Breast epithelium (tissue), 3 donors: Measurements from ENCODE around the gene ABHD16B.
A peak's percentile ranks its signal among the peaks of the same experiment; 100 is the strongest.

ENCODE experiments used
- POLR2AphosphoS5 ChIP-seq, 3 donors: sonication (generic); formaldehyde crosslinking; IDR thresholded peaks; one replicate each; pipeline ENCODE4 v1.6.1; 2017; ENCODE audit warnings: antibody characterized with exemption in 3 of 3
- TF ChIP-seq, protein P1 (sequence below), 3 donors: fragments of 450-650 bp; IDR thresholded peaks; one replicate each; pipeline ENCODE4 v1.5.1; 2016 to 2017; ENCODE audit warnings: antibody characterized with exemption in 3 of 3, mild to moderate bottlenecking in 3 of 3, moderate library complexity in 3 of 3

DNA sequence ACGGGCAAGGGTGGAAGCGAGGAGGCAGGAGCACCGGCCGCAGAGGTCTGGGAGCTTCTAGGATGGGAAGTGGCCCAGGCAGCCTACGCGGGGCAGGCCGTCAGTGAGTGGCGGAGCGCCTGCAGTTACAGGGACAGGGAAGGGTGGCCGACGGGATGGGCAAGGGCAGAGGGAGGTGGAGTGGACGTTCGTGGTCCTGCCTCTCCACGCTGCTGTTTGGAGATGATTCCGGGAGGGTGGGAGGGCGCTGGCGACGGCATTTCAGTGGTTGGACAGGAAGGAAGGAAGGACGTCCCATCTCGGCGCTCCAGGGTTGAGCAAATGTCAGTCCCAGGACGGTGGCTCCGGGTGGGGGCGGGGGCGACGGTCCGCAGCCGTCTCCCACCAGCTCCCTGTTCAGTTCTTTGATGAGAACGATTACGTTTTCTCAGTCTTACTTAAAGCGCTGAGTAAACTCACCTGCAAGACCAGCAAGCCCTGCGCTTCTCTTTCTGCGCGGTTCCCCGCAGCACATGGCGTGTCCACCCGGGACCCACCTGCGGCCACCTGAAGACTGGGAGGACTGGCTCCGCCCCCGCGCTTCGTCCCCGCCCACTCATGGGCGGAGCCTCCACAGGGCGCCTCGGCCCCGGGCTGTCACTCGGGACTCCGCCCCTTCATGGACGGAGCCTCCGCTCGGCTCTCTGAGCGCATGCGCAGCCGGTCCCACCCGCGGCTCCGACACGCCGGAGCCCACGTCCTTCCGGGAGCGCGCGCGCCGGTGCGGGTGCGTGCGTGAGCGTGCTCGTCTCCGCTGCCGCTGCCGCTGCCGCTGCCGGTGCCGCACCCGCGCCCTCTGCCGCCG lies 33.3 kb downstream of the ABHD16B start, which contains the start of gene DNAJC5:
- TF ChIP-seq POLR2AphosphoS5 (IDR thresholded peaks at IDR 0.05): peak in 1 of 3 donors; percentile 34
- TF ChIP-seq, protein P1, sequence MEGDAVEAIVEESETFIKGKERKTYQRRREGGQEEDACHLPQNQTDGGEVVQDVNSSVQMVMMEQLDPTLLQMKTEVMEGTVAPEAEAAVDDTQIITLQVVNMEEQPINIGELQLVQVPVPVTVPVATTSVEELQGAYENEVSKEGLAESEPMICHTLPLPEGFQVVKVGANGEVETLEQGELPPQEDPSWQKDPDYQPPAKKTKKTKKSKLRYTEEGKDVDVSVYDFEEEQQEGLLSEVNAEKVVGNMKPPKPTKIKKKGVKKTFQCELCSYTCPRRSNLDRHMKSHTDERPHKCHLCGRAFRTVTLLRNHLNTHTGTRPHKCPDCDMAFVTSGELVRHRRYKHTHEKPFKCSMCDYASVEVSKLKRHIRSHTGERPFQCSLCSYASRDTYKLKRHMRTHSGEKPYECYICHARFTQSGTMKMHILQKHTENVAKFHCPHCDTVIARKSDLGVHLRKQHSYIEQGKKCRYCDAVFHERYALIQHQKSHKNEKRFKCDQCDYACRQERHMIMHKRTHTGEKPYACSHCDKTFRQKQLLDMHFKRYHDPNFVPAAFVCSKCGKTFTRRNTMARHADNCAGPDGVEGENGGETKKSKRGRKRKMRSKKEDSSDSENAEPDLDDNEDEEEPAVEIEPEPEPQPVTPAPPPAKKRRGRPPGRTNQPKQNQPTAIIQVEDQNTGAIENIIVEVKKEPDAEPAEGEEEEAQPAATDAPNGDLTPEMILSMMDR (IDR thresholded peaks at IDR 0.05): no peak
